Neural cell (in vitro differentiated cells): ENCODE measurements around the gene ZFP3.

Source experiments
- CTCF ChIP-seq: fragments of 450-650 bp; IDR thresholded peaks from 2 replicates; pipeline ENCODE4 v1.5.1; 2014; ENCODE audit warnings: antibody characterized with exemption, mild to moderate bottlenecking, moderate library complexity; ENCODE audit not compliant: poor library complexity, severe bottlenecking
- EP300 ChIP-seq: fragments of 450-650 bp; conservative IDR thresholded peaks from 2 replicates; pipeline ENCODE4 v1.6.1; 2014; ENCODE audit warnings: antibody characterized with exemption, mild to moderate bottlenecking, moderate library complexity; ENCODE audit not compliant: poor library complexity, severe bottlenecking
- EZH2 ChIP-seq: fragments of 200-600, 300-800 bp; shearing (Covaris generic), sonication (generic); IDR thresholded peaks from 2 replicates; pipeline ENCODE4 v1.6.1; 2014; ENCODE audit warnings: antibody characterized with exemption, low read length, borderline replicate concordance, mild to moderate bottlenecking; ENCODE audit not compliant: insufficient read depth, poor library complexity, severe bottlenecking
- MXI1 ChIP-seq: fragments of 450-650 bp; conservative IDR thresholded peaks from 2 replicates; pipeline ENCODE4 v1.6.1; 2014; ENCODE audit warnings: antibody characterized with exemption, mild to moderate bottlenecking; ENCODE audit not compliant: poor library complexity, severe bottlenecking
- POLR2AphosphoS5 ChIP-seq: IDR thresholded peaks from 2 replicates; pipeline ENCODE4 v1.6.1; 2012
- RAD21 ChIP-seq: fragments of 450-650 bp; conservative IDR thresholded peaks from 2 replicates; pipeline ENCODE4 v1.6.1; 2014; ENCODE audit warnings: antibody characterized with exemption, mild to moderate bottlenecking, moderate library complexity
- REST ChIP-seq: IDR thresholded peaks from 2 replicates; pipeline ENCODE4 v1.6.1; 2012; ENCODE audit warnings: borderline replicate concordance
- SMC3 ChIP-seq: fragments of 450-650 bp; conservative IDR thresholded peaks from 2 replicates; pipeline ENCODE4 v1.6.1; 2014; ENCODE audit warnings: antibody characterized with exemption, mild to moderate bottlenecking, moderate library complexity; ENCODE audit not compliant: poor library complexity
- TAF1 ChIP-seq: IDR thresholded peaks from 2 replicates; pipeline ENCODE4 v1.6.1; 2012; ENCODE audit warnings: low read depth

DNA sequence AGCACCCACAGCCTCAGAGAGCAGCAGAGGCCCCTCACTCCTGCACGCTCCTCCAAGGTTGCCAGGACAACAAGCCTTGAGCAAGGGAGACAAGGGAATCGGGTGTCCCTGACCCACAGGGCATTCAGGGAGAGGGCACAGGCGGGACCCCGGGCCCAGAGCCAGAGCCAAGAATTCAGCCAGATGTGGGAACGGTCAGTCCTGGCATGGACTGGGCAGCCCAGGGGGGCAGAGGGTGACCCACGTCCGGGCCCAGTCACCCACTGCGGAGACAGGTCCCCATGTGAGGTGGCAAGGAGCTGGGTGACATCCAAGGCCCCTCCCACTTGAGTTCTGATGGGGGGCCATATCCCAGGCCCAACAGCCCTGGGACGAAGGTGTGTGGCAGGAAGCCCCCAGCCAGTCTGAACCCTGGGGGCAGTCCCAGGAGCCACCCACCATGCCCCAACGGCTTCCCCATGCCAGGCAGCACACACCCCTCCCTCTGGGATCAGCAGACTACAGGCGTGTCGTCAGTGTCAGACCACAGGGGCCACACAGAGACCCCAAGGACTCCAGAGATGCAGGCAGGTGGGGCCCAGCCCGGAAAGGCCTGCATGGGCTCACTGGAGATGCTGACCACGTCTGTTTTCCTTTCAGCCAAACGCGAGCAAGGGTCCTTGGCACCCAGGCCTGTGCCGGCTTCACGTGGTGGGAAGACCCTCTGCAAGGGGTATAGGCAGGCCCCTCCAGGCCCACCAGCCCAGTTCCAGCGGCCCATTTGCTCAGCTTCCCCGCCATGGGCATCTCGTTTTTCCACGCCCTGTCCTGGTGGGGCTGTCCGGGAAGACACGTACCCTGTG, 60.6 kb downstream of the ZFP3 start:
- TF ChIP-seq CTCF (no peak), SMC3 (no peak), MXI1 (no peak), EP300 (no peak), TAF1 (no peak), POLR2AphosphoS5 (no peak), EZH2 (no peak), REST (no peak), RAD21 (no peak)
